Activated gamma-delta T cell treated with Interleukin-2 at 50 U/mL for 16 hours (primary cell): ENCODE data around the gene HRH1.
"Not testable (repeated sequence)": the region's sequence is repeated elsewhere in the genome, so short reads cannot be mapped to it uniquely, and the experiment has no call there.

ENCODE experiments used
- DNase-seq: peaks from one replicate; pipeline ENCODE4 v3.0.0-alpha.2; 2020

HRH1 gene, protein sequence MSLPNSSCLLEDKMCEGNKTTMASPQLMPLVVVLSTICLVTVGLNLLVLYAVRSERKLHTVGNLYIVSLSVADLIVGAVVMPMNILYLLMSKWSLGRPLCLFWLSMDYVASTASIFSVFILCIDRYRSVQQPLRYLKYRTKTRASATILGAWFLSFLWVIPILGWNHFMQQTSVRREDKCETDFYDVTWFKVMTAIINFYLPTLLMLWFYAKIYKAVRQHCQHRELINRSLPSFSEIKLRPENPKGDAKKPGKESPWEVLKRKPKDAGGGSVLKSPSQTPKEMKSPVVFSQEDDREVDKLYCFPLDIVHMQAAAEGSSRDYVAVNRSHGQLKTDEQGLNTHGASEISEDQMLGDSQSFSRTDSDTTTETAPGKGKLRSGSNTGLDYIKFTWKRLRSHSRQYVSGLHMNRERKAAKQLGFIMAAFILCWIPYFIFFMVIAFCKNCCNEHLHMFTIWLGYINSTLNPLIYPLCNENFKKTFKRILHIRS

GRCh38 chr3:11154036-11154952 is at the start of gene HRH1:
HRH1 (plus strand) TSS chr3:11154493; CDS start chr3:11259038, 104,545 bp downstream.
- no peak for DNase-seq

GRCh38 chr3:11113316-11113715 is 41.0 kb upstream of the HRH1 start:
- not testable (repeated sequence) for DNase-seq

DNA sequence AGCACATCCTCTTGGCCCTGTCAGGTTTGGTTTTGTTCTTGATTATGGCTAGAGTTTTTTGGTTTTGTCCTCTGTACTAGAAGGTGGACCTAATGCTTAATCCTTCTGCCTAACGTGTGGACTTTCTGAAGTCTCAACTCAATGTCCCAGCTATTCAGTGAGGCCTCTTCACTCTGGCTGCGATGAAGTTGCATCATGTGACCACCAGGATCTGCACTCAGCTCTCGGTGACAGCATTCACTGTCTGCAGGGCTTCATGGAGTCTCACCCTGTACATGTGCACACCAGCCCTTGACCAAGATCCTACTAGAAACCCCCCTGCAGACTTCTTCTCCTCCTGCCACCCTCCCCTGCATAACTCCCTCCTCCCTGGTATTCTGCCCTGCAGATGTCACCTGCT is 38.7 kb upstream of the HRH1 start:
- DNase-seq, result no peak

DNA sequence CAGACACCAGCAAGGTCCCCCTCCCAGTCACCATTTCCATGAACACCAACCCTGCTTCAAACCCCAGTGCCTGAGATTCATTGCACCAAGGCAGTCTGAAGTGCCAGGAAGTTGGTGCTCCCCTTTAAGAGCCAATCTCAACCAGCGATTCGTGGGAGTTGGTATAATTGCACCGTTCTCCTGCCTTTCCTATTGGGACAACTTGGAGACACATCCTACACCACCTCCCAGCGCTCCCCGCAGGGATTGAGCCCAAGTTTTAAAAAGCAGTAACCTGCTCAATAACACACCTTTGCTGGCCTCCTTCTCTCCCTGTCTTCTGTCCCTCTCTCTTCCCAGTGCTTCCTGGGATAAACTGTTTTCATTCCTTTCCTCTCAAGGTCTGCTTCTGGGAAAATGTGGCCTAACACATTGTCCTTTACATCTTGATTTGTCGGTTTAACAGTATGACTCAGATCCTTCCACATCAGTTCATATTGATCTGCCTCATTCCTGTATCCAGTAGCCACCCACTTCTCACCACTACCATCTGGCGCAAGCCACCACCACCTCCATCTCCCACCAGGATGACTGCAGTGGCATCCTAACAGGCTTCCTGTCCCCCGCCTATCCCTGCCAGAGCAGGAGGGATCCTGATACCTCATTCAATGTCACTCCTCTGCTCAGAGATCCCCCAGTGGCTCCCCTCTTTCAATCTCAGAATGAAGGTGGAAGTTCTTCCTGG is 37.8 kb upstream of the HRH1 start:
- no peak for DNase-seq

DNA sequence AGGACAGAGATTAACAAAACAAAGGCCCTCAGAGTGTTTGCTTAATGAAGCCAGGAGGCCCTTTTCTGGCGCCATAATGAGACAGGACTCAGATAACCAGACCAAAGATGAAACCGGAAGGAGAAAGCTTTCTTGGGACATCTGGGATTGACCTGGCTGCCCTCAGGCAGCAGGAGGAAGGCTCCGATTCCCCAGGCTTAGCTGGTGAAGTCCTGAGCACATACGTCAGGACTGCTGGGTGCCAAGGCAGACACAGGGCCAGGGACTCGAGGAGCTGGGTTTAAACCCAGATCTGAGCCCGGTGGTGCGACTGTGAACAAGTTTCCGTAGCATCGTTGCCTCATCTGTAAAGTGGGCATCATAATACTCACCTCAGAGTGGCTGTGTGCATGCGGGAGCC is 36.7 kb upstream of the HRH1 start:
- no peak for DNase-seq

DNA sequence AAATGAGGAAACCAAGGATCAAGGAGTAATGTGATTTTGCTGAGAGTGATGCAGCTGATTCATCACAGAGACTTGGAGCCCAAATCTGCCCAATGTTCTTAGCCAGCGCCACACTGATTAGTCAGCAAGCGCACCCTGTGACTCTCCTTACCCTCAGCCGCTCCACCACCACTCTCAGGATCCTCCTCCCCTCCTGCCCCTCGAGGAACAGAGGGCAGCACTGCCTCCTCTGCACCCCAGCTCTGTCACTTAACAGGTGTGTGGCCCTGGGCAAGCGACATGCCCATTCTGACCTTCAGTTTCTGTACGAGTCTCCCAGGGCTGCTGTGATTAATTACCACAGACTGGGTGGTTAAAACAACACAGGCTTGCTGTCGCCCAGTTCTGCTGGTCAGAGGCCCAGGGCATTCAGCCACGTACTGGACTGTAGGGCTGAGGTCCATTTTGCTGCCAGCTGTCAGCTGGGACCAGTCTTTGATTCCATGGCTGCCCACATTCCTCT is 36.1 kb upstream of the HRH1 start:
- DNase-seq, result no peak

- no peak for DNase-seq
Measured at GRCh38 chr3:11120091-11120805, 34.0 kb upstream of the HRH1 start.

- no peak for DNase-seq
Measured at GRCh38 chr3:11126653-11127052, 27.6 kb upstream of the HRH1 start.

DNA sequence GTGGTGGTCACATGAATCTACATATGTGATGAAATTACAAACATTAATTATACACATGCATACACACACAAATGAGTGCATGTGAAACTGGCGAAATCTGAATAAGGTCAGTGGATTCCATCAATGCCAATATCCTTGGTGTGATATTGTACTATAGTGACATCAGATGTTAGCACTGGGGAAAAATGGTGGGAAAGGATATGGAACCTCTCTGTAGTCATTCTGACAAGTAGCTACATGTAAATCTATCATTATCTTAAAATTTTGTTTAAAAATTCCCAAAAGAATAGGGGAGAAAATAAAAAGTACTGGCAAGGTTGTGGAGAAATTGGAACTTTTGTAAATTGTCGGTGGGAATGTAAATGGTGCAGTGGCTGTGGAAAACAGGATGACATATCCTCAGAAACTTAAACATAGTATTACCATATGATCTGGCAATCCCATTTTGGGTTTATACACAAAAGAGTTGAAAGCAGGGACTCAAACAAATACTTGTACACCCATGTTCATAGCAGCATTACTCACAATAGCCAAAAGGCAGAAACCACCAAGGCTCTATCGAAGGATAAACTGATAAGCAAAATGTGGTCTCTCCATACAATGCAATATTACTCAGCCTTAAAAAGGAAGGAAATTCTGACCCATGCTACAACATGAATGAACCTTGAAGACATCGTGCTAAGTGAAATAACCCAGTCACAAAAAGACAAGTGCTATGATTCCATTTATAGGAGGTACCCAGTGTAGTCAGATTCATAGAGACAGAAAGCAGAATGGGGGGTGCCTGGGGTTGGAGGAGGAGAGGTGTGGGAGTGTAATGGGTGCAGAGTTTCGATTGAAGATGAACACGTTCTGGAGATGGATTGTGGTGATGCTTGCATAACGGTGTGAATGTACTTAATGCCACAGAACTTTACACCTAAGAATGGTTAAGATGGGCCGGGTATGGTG is 25.3 kb upstream of the HRH1 start:
- no peak for DNase-seq

- DNase-seq, result no peak
Measured at GRCh38 chr3:11130385-11130784, 23.9 kb upstream of the HRH1 start.

DNA sequence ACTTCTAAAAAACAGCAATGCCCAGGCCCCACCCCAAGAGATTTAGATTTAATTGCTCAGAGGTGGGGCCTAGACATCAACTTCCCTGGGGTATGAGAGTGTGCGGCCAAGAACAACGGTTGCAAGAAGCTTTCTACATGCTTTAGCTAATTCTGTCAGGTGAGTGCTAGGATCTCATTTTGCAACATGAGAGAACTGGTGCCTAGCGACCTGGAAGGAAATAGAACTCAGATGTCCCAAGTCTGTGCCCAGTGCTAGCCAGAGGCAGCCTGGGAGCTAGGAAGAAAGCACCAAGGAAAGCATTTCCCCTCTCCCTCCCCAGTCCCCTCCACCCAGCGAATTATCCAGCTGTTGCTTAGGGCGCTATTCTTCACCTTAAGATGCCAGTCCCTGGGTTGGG is 22.9 kb upstream of the HRH1 start:
- no peak for DNase-seq

- DNase-seq, result not testable (repeated sequence)
Measured at GRCh38 chr3:11131886-11132285, 22.4 kb upstream of the HRH1 start.

DNA sequence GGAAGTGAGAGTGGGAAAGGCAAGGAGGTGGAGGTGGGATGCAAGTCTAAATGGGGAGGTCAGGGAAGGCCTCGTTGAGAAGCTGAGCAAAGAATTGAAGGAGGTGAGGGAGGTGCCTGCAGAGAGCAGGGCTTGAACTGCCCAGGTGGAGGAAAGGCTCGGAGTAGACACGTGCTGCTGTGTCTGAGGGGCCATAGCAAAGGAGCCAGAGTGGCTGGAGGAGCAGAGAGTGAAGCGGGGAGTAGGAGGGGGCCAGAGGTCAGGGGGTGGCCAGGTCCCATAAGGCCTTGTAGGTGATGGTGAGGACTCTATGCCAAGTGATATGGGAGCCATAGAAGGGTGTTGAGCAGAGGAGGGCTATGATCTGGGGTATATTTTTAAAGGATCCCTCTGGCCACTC is 21.4 kb upstream of the HRH1 start:
- DNase-seq, result no peak

GRCh38 chr3:11134794-11135193 is 19.5 kb upstream of the HRH1 start:
- no peak for DNase-seq

DNA sequence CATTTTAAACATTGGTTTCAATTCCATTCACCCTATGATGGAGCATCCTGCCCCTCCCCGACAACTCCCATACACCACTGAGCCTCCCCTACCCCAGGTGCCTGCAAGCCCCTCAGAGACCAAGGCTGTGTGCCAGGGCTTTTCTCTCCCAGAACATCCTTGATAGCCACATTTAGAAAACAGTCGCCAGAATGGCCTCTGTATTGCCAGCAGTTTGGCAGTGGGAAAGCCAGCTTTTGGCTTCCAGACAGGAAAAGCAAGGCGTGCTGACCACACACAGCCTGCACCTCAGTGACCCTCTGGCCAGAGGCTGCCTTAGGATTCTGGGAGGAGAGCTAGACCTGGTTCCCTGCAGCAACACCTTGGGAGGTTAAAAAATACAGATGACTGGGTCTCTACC is 18.2 kb upstream of the HRH1 start:
- no peak for DNase-seq

- DNase-seq, result no peak
Measured at GRCh38 chr3:11136830-11137626, 17.3 kb upstream of the HRH1 start.

DNA sequence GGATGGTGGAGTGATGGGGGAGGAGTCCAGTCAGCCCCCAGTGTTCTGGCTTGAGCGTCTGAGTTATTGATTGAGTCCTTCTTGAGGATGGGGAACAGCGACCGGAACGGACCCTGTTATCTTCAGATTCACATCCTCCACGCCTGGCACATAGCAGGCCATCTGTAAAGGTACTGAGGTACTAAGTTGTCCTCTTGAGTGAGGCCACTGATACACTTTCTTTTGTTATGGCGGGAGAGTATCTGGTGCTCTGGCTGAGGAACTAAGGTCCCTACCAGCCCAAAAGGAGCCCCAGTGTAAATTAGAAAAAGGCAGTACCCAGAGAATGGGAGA is 16.7 kb upstream of the HRH1 start:
- DNase-seq, result no peak

- DNase-seq, result no peak
Measured at GRCh38 chr3:11138371-11138770, 15.9 kb upstream of the HRH1 start.

DNA sequence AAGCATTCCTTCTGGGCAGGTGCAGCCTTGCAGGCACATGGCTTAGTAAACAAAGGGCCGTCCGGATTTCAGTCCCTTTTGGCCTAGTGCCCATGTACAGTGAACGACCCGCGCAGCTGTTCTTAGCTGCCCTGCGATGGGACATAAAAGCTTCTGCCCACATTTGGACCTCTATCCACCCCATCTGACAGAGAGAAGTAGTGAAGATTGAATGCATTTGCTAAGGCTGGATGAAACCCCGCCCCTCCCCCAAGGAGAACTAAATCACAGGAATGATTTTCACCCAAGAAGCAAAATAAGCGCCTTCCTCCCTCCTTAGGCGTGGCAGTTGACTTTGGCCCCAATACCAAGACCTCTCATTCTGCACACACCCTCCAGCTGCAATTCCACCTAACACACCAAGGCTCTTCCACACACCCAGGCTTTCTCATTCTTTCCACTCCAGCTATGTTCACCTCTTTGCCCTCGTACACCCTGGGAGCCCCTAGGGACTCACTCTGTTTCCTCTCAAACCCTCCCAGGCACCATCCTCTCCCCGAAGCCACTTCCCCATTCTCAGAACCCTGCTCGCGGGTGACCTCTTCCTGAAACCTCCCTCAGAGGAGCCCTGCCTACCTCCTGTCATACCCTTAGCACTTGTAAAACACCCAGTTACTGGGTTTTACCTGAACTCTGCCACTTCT is 14.1 kb upstream of the HRH1 start:
- no peak for DNase-seq

GRCh38 chr3:11140713-11141104 is 13.6 kb upstream of the HRH1 start:
- no peak for DNase-seq
